PFSK-1 (cell line): Measurements from ENCODE around the gene PLCL2.

Source experiments
- POLR2AphosphoS5 ChIP-seq: IDR thresholded peaks from 2 replicates; pipeline ENCODE4 v1.6.1; 2012; ENCODE audit warnings: low read depth, mild to moderate bottlenecking, control low read depth, low read length, moderate library complexity
- SIN3A ChIP-seq: IDR thresholded peaks from 2 replicates; pipeline ENCODE4 v1.6.1; 2012; ENCODE audit warnings: mild to moderate bottlenecking, low read length, moderate library complexity, borderline replicate concordance; ENCODE audit not compliant: insufficient read depth
- TAF1 ChIP-seq: IDR thresholded peaks from 2 replicates; pipeline ENCODE4 v1.6.1; 2012; ENCODE audit warnings: low read length, control low read depth, borderline replicate concordance; ENCODE audit not compliant: insufficient read depth

- TF ChIP-seq SIN3A = no peak
- TF ChIP-seq TAF1 = no peak
- TF ChIP-seq POLR2AphosphoS5 = no peak
Measured at GRCh38 chr3:16839271-16840100, 45.3 kb upstream of the PLCL2 start.
